ENCODE data around the gene ZNF628. TPM values are rescaled to one million over a fixed set of nuclear protein-coding genes. Genes with fewer than 3 reads are reported as not detected.

Gene ZNF628
- polyA plus RNA-seq, 1 donor = 5.0 TPM

GRCh38 chr19:55530996-55531395 is 54.6 kb downstream of the ZNF628 start:
- no peak for DNase-seq

Other genes starting within 250 kb of the ZNF628 start
- gene TMEM86B, start 247.9 kb upstream of the ZNF628 start, polyA plus RNA-seq (ENCODE audit: insufficient read length) = 2.6 TPM
- 31.5 TPM for gene PPP6R1, start 217.6 kb upstream of the ZNF628 start, polyA plus RNA-seq (ENCODE audit: insufficient read length)
- gene HSPBP1, start 196.5 kb upstream of the ZNF628 start, polyA plus RNA-seq (ENCODE audit: insufficient read length) = 30.6 TPM
- 5.8 TPM for gene BRSK1, start 192.6 kb upstream of the ZNF628 start, polyA plus RNA-seq (ENCODE audit: insufficient read length)
- gene TMEM150B, start 151.3 kb upstream of the ZNF628 start, polyA plus RNA-seq (ENCODE audit: insufficient read length) = 1.3 TPM
- gene KMT5C, start 136.7 kb upstream of the ZNF628 start, polyA plus RNA-seq (ENCODE audit: insufficient read length) = 26.8 TPM
- gene COX6B2, start 121.9 kb upstream of the ZNF628 start, polyA plus RNA-seq (ENCODE audit: insufficient read length) = 0.65 TPM
- gene GARIN5B, start 113.4 kb upstream of the ZNF628 start, polyA plus RNA-seq (ENCODE audit: insufficient read length) = not detected
- gene IL11, start 106.2 kb upstream of the ZNF628 start, polyA plus RNA-seq (ENCODE audit: insufficient read length) = 0.25 TPM
- not detected for gene TMEM190, start 99.8 kb upstream of the ZNF628 start, polyA plus RNA-seq (ENCODE audit: insufficient read length)
- gene TMEM238, start 92.3 kb upstream of the ZNF628 start, polyA plus RNA-seq (ENCODE audit: insufficient read length) = 0.32 TPM
- gene RPL28, start 90.7 kb upstream of the ZNF628 start, polyA plus RNA-seq (ENCODE audit: insufficient read length) = 1,898 TPM
- 47.2 TPM for gene UBE2S, start 68.8 kb upstream of the ZNF628 start, polyA plus RNA-seq (ENCODE audit: insufficient read length)
- gene SHISA7, start 33.3 kb upstream of the ZNF628 start, polyA plus RNA-seq (ENCODE audit: insufficient read length) = 0.18 TPM
- 36.1 TPM for gene ISOC2, start 15.0 kb upstream of the ZNF628 start, polyA plus RNA-seq (ENCODE audit: insufficient read length)
- not detected for gene C19orf85, start 11.9 kb upstream of the ZNF628 start, polyA plus RNA-seq (ENCODE audit: insufficient read length)
- 29.9 TPM for gene NAT14, start 8.6 kb downstream of the ZNF628 start, polyA plus RNA-seq (ENCODE audit: insufficient read length)
- gene SSC5D, start 11.8 kb downstream of the ZNF628 start, polyA plus RNA-seq (ENCODE audit: insufficient read length) = 13.3 TPM
- 3.2 TPM for gene SBK2, start 60.5 kb downstream of the ZNF628 start, polyA plus RNA-seq (ENCODE audit: insufficient read length)
- 0.15 TPM for gene SBK3, start 68.9 kb downstream of the ZNF628 start, polyA plus RNA-seq (ENCODE audit: insufficient read length)
- gene ZNF579, start 104.2 kb downstream of the ZNF628 start, polyA plus RNA-seq (ENCODE audit: insufficient read length) = 12.7 TPM
- 11.3 TPM for gene FIZ1, start 122.9 kb downstream of the ZNF628 start, polyA plus RNA-seq (ENCODE audit: insufficient read length)
- 10.9 TPM for gene ZNF524, start 123.7 kb downstream of the ZNF628 start, polyA plus RNA-seq (ENCODE audit: insufficient read length)
- gene ZNF865, start 129.0 kb downstream of the ZNF628 start, polyA plus RNA-seq (ENCODE audit: insufficient read length) = 10.0 TPM
- gene ZNF784, start 147.9 kb downstream of the ZNF628 start, polyA plus RNA-seq (ENCODE audit: insufficient read length) = 9.3 TPM
- 26.0 TPM for gene ZNF580, start 164.4 kb downstream of the ZNF628 start, polyA plus RNA-seq (ENCODE audit: insufficient read length)
- gene ZNF581, start 167.0 kb downstream of the ZNF628 start, polyA plus RNA-seq (ENCODE audit: insufficient read length) = 36.4 TPM
- 16.1 TPM for gene CCDC106, start 171.6 kb downstream of the ZNF628 start, polyA plus RNA-seq (ENCODE audit: insufficient read length)
- 123 TPM for gene U2AF2, start 178.4 kb downstream of the ZNF628 start, polyA plus RNA-seq (ENCODE audit: insufficient read length)
- gene EPN1, start 198.6 kb downstream of the ZNF628 start, polyA plus RNA-seq (ENCODE audit: insufficient read length) = 103 TPM

Measured in hindlimb muscle (tissue), 1 donor.